KMS-11 (cell line): ENCODE results near the gene ULBP1.

ENCODE experiments used
- H2AFZ ChIP-seq: fragments of 200-600 bp; sonication (generic); 2 replicates; pipeline ENCODE4 v1.6.1; 2016; ENCODE audit warnings: antibody characterized with exemption, mixed run types, low read depth
- H3K27ac ChIP-seq: fragments of 200-600 bp; sonication (generic); 2 replicates; pipeline ENCODE4 v1.6.1; 2016; ENCODE audit warnings: mild to moderate bottlenecking, mixed run types
- H3K27me3 ChIP-seq: fragments of 200-600 bp; sonication (generic); 2 replicates; pipeline ENCODE4 v1.6.1; 2017; ENCODE audit warnings: mild to moderate bottlenecking, low read depth, mixed run types, moderate library complexity; ENCODE audit not compliant: insufficient read depth
- H3K36me3 ChIP-seq: fragments of 200-600 bp; sonication (generic); 2 replicates; pipeline ENCODE4 v1.6.1; 2017; ENCODE audit warnings: mild to moderate bottlenecking, mixed run types; ENCODE audit not compliant: insufficient read depth
- H3K4me1 ChIP-seq: fragments of 200-600 bp; sonication (generic); 2 replicates; pipeline ENCODE4 v1.6.1; 2016; ENCODE audit warnings: mild to moderate bottlenecking, low read depth, mixed run types; ENCODE audit not compliant: poor library complexity, severe bottlenecking
- H3K4me2 ChIP-seq: fragments of 200-600 bp; sonication (generic); 2 replicates; pipeline ENCODE4 v1.7.0; 2016; ENCODE audit warnings: mild to moderate bottlenecking, mixed run types
- H3K4me3 ChIP-seq: fragments of 200-600 bp; sonication (generic); IDR thresholded peaks from 2 replicates; pipeline ENCODE4 v1.6.1; 2017; ENCODE audit warnings: low read depth, low read length, mixed read lengths; ENCODE audit not compliant: insufficient read depth
- H3K79me2 ChIP-seq: fragments of 200-600 bp; sonication (generic); 2 replicates; pipeline ENCODE4 v1.6.1; 2016; ENCODE audit warnings: low read depth, mixed run types; ENCODE audit not compliant: insufficient read depth
- H3K9ac ChIP-seq: fragments of 200-600 bp; sonication (generic); 2 replicates; pipeline ENCODE4 v1.6.1; 2016; ENCODE audit warnings: mild to moderate bottlenecking, mixed run types
- H4K20me1 ChIP-seq: fragments of 200-600 bp; sonication (generic); 2 replicates; pipeline ENCODE4 v1.6.1; 2016; ENCODE audit warnings: mild to moderate bottlenecking, mixed run types; ENCODE audit not compliant: insufficient read depth
- TF ChIP-seq, protein P1 (sequence below): fragments of 200-600 bp; sonication (generic); conservative IDR thresholded peaks from 2 replicates; pipeline ENCODE4 v1.6.1; 2017; ENCODE audit warnings: low read depth, mild to moderate bottlenecking, antibody characterized with exemption, low read length, moderate library complexity, mixed read lengths

The ULBP1 gene

GRCh38 chr6:149978610-149979009 is 14.9 kb downstream of the ULBP1 start:
- Histone ChIP-seq H3K36me3 (no peaks in the 10 kb centered on the region), H3K27ac (no peak overlapping the region), H3K4me1 (no peaks in the 10 kb centered on the region), H3K4me3 (no peak overlapping the region), H3K79me2 (no peaks in the 10 kb centered on the region), H2AFZ (no peak overlapping the region), H3K4me2 (no peak overlapping the region), H3K27me3 (no peaks in the 10 kb centered on the region), H4K20me1 (no peaks in the 10 kb centered on the region), H3K9ac (no peak overlapping the region)
- TF ChIP-seq, protein P1, sequence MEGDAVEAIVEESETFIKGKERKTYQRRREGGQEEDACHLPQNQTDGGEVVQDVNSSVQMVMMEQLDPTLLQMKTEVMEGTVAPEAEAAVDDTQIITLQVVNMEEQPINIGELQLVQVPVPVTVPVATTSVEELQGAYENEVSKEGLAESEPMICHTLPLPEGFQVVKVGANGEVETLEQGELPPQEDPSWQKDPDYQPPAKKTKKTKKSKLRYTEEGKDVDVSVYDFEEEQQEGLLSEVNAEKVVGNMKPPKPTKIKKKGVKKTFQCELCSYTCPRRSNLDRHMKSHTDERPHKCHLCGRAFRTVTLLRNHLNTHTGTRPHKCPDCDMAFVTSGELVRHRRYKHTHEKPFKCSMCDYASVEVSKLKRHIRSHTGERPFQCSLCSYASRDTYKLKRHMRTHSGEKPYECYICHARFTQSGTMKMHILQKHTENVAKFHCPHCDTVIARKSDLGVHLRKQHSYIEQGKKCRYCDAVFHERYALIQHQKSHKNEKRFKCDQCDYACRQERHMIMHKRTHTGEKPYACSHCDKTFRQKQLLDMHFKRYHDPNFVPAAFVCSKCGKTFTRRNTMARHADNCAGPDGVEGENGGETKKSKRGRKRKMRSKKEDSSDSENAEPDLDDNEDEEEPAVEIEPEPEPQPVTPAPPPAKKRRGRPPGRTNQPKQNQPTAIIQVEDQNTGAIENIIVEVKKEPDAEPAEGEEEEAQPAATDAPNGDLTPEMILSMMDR = no peak

GRCh38 chr6:149979293-149979692 is 15.6 kb downstream of the ULBP1 start:
- no peak overlapping the region for H2AFZ ChIP-seq
- H3K9ac ChIP-seq = no peak overlapping the region
- H3K4me1 ChIP-seq = no peaks in the 10 kb centered on the region
- H3K36me3 ChIP-seq = no peaks in the 10 kb centered on the region
- H3K79me2 ChIP-seq = no peaks in the 10 kb centered on the region
- H3K4me3 ChIP-seq = no peak overlapping the region
- H4K20me1 ChIP-seq = no peaks in the 10 kb centered on the region
- TF ChIP-seq, protein P1 = no peak
- H3K4me2 ChIP-seq = no peak overlapping the region
- H3K27ac ChIP-seq = no peak overlapping the region
- no peaks in the 10 kb centered on the region for H3K27me3 ChIP-seq

GRCh38 chr6:149983145-149983544 is 19.4 kb downstream of the ULBP1 start:
- H3K79me2 ChIP-seq = no peaks in the 10 kb centered on the region
- H3K9ac ChIP-seq = no peak overlapping the region
- TF ChIP-seq, protein P1 = no peak
- H3K27me3 ChIP-seq = no peaks in the 10 kb centered on the region; the same call in 1 of the 2 replicates
- no peaks in the 10 kb centered on the region for H4K20me1 ChIP-seq
- no peaks in the 10 kb centered on the region for H3K36me3 ChIP-seq
- no peak overlapping the region for H3K4me3 ChIP-seq
- H2AFZ ChIP-seq = no peak overlapping the region
- H3K4me1 ChIP-seq = no peaks in the 10 kb centered on the region
- no peak overlapping the region for H3K4me2 ChIP-seq
- no peak overlapping the region for H3K27ac ChIP-seq

DNA sequence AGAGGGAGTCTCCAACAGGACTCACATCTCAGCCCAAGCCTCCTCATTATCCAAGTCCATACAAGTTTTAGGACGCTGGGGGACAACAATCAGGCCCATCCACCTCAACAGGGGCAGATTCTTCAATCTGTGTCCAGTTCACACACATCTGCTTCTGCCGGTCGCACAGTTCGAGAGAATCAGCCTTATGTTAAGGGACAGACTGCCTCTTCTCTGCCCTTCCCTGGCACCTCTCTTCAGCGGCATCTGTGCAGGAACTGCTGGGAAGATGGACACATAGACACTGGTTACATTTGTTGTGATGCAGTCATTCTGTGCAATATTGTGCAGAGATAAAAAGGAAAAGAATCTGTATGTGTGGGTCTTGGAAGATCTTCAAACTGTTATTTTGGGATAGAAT is 21.0 kb downstream of the ULBP1 start:
- Histone ChIP-seq H4K20me1 (no peaks in the 10 kb centered on the region), H3K4me3 (no peak overlapping the region), H3K27me3 (peaks cover 9% of the 10 kb centered on the region; the same call in 1 of the 2 replicates), H3K27ac (no peak overlapping the region), H3K36me3 (no peaks in the 10 kb centered on the region), H2AFZ (no peak overlapping the region), H3K4me2 (no peak overlapping the region), H3K4me1 (no peaks in the 10 kb centered on the region), H3K79me2 (no peaks in the 10 kb centered on the region), H3K9ac (no peak overlapping the region)
- TF ChIP-seq, protein P1 = no peak

GRCh38 chr6:149985481-149985937 is 21.8 kb downstream of the ULBP1 start:
- no peak overlapping the region for H3K9ac ChIP-seq
- H3K4me2 ChIP-seq = no peak overlapping the region
- H3K4me3 ChIP-seq = no peak overlapping the region
- TF ChIP-seq, protein P1 = no peak
- H3K27ac ChIP-seq = no peak overlapping the region
- H3K36me3 ChIP-seq = no peaks in the 10 kb centered on the region
- H3K79me2 ChIP-seq = no peaks in the 10 kb centered on the region
- H2AFZ ChIP-seq = no peak overlapping the region
- H4K20me1 ChIP-seq = no peaks in the 10 kb centered on the region
- H3K27me3 ChIP-seq = peaks cover 16% of the 10 kb centered on the region
- H3K4me1 ChIP-seq = no peaks in the 10 kb centered on the region
